ENCODE data around the gene ARHGEF7. TPM values are rescaled to one million over a fixed set of nuclear protein-coding genes. Genes with fewer than 3 reads are reported as not detected.

The ARHGEF7 gene
- total and polyA plus RNA-seq, 8 donors, result 11.6 to 126 (median 49.7) TPM

DNA sequence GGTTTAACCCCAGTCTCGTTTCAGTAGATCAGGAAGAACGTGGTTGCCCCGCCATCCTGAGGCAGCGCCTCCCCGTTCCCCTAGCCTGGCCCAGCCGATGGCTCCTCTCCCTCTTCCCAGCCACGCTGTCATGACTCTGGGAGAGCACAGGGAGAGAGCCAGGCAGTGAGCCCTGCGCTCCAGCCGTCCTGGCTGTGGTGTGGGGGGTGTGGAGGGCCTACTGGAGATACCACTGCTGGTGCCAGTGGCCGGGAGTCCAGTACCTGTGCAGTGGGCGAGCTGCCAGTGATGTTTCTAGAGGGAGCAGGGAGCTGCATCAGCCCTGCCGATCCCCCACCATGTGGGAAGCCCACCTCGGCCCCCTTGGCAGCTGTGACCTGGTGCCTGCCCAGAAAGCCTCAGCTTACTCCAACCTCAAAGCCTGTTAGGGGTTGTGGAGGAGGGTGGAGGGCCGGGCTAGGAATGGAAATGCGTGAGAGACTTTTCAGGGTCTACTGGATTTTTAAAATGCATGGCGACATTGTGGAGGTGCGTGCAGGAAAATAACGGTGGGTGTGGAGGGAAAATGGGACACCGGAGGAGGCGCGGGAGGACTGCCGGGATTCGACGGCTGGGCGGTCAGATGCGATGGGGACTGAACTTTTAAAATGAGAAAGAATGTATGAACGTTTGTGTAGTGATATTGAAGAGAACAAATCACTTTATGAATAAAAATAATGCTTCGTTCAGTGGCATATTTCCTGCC, 210.2 kb downstream of the ARHGEF7 start:
- WGBS, 5 donors, result 82 to 88% (median 86%) methylated on average over 27 to 28 of the region's 28 CpGs
- DNase-seq, result no peak
- H3K9me3 ChIP-seq, result no peaks in the 10 kb centered on the region
- no peak overlapping the region for H3K27ac ChIP-seq
- intact Hi-C loops (cut with DNase I; ENCODE audit: low total_unique reads), result no loop called here
- H3K36me3 ChIP-seq, result no peaks in the 10 kb centered on the region
- no peaks in the 10 kb centered on the region for H3K27me3 ChIP-seq
- no peak overlapping the region for H3K4me3 ChIP-seq
- TF ChIP-seq CTCF (IDR thresholded peaks at IDR 0.05) (no peak), EP300 (IDR thresholded peaks at IDR 0.05) (no peak), POLR2AphosphoS5 (IDR thresholded peaks at IDR 0.05) (no peak), POLR2A (IDR thresholded peaks at IDR 0.05) (no peak)
- H3K4me1 ChIP-seq, result no peaks in the 10 kb centered on the region

DNA sequence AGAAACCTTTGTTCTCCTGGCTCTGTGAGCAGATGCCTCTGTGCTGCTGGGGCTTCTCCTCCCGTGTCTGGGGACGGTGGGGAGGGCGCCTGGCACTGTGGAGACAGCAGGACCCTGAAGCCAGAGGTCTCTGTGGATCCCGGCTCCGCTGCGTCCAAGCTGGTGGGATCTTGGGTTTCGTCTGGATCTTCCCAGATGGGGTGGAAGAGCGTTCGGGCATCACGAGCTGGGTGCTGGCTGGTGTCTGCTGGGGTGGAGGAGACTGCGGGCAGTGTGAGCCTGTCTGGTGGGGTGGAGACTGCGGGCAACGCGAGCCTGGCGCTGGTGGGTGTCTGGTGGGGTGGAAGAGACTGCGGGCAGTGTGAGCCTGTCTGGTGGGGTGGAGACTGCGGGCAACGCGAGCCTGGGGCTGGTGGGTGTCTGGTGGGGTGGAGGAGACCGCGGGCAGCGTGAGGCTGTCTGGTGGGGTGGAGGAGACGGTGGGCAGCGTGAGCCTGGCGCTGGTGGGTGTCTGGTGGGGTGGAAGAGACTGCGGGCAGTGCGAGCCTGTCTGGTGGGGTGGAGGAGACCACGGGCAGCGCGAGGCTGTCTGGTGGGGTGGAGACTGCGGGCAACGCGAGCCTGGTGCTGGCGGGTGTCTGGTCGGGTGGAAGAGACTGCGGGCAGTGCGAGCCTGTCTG, 211.0 kb downstream of the ARHGEF7 start:
- Histone ChIP-seq H3K4me3 (no peak overlapping the region), H3K9me3 (no peaks in the 10 kb centered on the region), H3K36me3 (no peaks in the 10 kb centered on the region), H3K4me1 (no peaks in the 10 kb centered on the region), H3K27me3 (no peaks in the 10 kb centered on the region), H3K27ac (no peak overlapping the region)
- 85 to 93% (median 88%) methylated on average over 18 to 37 of the region's 37 CpGs for WGBS, 5 donors
- intact Hi-C loops (cut with DNase I; ENCODE audit: low total_unique reads), result no loop called here
- no peak for DNase-seq
- no peak for TF ChIP-seq EP300 (IDR thresholded peaks at IDR 0.05)
- TF ChIP-seq CTCF (IDR thresholded peaks at IDR 0.05), result no peak
- TF ChIP-seq POLR2A (IDR thresholded peaks at IDR 0.05), result no peak
- TF ChIP-seq POLR2AphosphoS5 (IDR thresholded peaks at IDR 0.05), result no peak

DNA sequence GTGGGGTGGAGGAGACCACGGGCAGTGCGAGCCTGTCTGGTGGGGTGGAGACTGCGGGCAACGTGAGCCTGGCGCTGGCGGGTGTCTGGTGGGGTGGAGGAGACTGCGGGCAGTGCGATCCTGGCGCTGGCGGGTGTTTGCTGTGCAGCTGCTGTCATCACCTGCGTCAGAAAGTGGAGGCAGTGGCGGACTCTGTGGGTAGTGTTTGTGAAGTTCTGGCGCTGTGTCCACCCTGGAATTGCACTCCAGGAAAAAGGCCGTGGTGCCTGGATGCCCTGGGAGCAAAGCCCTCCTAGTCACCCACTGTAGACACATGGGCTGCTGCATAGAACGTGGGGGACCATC, 211.5 kb downstream of the ARHGEF7 start:
- Histone ChIP-seq H3K27me3 (no peaks in the 10 kb centered on the region), H3K36me3 (no peaks in the 10 kb centered on the region), H3K27ac (no peak overlapping the region), H3K4me1 (no peaks in the 10 kb centered on the region), H3K9me3 (no peaks in the 10 kb centered on the region), H3K4me3 (no peak overlapping the region)
- intact Hi-C loops (cut with DNase I; ENCODE audit: low total_unique reads), result no loop called here
- TF ChIP-seq EP300 (IDR thresholded peaks at IDR 0.05) (no peak), POLR2AphosphoS5 (IDR thresholded peaks at IDR 0.05) (no peak), CTCF (IDR thresholded peaks at IDR 0.05) (no peak), POLR2A (IDR thresholded peaks at IDR 0.05) (no peak)
- no peak for DNase-seq
- WGBS, 5 donors, result 83 to 91% (median 90%) methylated on average over 13 to 15 of the region's 15 CpGs

- Histone ChIP-seq H3K36me3 (no peaks in the 10 kb centered on the region), H3K27me3 (no peaks in the 10 kb centered on the region), H3K4me3 (no peak overlapping the region), H3K27ac (no peak overlapping the region), H3K4me1 (no peaks in the 10 kb centered on the region), H3K9me3 (no peaks in the 10 kb centered on the region)
- TF ChIP-seq EP300 (IDR thresholded peaks at IDR 0.05), result no peak
- TF ChIP-seq POLR2A (IDR thresholded peaks at IDR 0.05), result no peak
- TF ChIP-seq POLR2AphosphoS5 (IDR thresholded peaks at IDR 0.05), result no peak
- no peak for TF ChIP-seq CTCF (IDR thresholded peaks at IDR 0.05)
- DNase-seq, result no peak
- WGBS, 5 donors, result 84 to 91% (median 87%) methylated on average over 12 to 16 of the region's 16 CpGs
- intact Hi-C loops (cut with DNase I; ENCODE audit: low total_unique reads), result no loop called here
These were observed 212.0 kb downstream of the ARHGEF7 start for GRCh38 chr13:111326981-111327642.

All from stomach (tissue), 9 donors.